ENCODE results near the gene MICOS13.

- TF ChIP-seq CTCF (IDR thresholded peaks at IDR 0.05; ENCODE audit: low read depth, low read length): no peak
- TF ChIP-seq EZH2phosphoT487 (IDR thresholded peaks at IDR 0.05; ENCODE audit: low read depth): no peak
Measured at GRCh38 chr19:5686326-5686646, 6.0 kb upstream of the MICOS13 start.
